ENCODE data around the gene DCLK2. TPM values are rescaled to one million over a fixed set of nuclear protein-coding genes. Genes with fewer than 3 reads are reported as not detected.

DCLK2 gene
- polyA plus RNA-seq, 1 of the 3 experiments (the other 2 are of a cell fraction): 10.1 TPM

DNA sequence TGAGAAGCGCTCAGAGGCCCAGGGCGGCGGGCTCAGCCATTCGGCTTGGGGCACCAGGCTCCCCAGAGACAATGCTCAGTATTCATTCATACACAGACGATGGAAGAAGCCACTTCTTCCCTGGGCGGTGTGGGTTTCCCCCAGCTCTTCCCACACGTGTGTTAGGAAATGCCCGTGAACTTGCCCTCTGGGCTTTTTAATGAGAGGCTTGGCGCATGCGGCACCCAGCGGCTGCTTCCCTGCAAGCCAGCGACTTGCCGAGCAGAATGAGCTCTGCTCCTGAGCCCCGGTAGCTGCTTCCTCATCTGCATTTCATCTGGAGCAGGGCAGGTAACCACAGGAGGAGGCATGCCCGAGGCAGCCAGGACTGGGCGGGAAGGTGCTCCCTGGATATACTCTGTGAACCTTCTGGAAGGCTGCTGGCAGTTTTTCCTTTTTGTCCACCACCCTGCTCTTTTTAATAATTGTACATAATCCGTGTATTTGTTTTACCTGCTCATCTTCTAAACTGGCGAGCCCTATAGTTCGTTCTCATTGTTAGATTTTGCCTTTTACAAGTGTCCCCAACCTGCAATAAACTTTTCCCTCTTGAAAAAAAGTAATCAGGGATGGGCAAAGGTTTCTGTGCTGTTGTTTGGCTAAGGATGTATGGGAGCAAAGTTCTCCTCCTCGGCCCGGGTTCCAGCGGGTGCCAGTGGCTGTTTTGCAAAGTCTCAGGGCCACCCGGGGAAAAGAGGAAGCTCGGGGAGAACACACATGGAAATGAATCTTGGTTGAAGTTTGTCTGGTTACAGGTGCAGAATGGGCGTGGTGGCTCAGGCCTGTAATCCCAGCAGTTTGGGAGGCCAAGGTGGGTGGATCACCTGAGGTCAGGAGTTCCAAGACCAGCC lies 178.8 kb downstream of the DCLK2 start:
- no peaks in the 10 kb centered on the region for H3K9me2 ChIP-seq
- CTCF ChIA-PET: interaction anchor here (2.1 to 6.2 kb wide), 3 partner anchors 15 to 610 kb away, joined by 5 to 31 read pairs (median 6); no protein-coding TSS in a partner anchor
- no peaks in the 10 kb centered on the region for H3K27me3 ChIP-seq (ENCODE audit: insufficient read depth)
- no peak overlapping the region for H3K27ac ChIP-seq (ENCODE audit: low read depth in 2 of 2, low read length in 1 of 2)
- no peaks in the 10 kb centered on the region for H4K20me1 ChIP-seq (ENCODE audit: insufficient read depth)
- TF ChIP-seq FOSL2 (IDR thresholded peaks at IDR 0.05; ENCODE audit: borderline replicate concordance, low read depth) (no peak), MEF2A (IDR thresholded peaks at IDR 0.05; ENCODE audit: borderline replicate concordance, low read depth) (no peak), RAD21 (IDR thresholded peaks at IDR 0.05; ENCODE audit: low read length) (no peak), FOXM1 (IDR thresholded peaks at IDR 0.05; ENCODE audit: low read depth) (no peak), MXI1 (IDR thresholded peaks at IDR 0.05; ENCODE audit: low read depth, low read length) (no peak), EZH2phosphoT487 (IDR thresholded peaks at IDR 0.05; ENCODE audit: borderline replicate concordance, low read depth) (no peak), TCF12 (IDR thresholded peaks at IDR 0.05) (no peak), POLR2AphosphoS5 (IDR thresholded peaks at IDR 0.05; ENCODE audit: low read depth, low read length) (no peak), EP300 (IDR thresholded peaks at IDR 0.05; ENCODE audit: borderline replicate concordance in 1 of 2, low read depth in 1 of 2, low read length in 1 of 2) (no peak), SMC3 (IDR thresholded peaks at IDR 0.05; ENCODE audit: low read depth, low read length) (no peak), RCOR1 (IDR thresholded peaks at IDR 0.05; ENCODE audit: low read length) (no peak)
- TF ChIP-seq, protein P1, sequence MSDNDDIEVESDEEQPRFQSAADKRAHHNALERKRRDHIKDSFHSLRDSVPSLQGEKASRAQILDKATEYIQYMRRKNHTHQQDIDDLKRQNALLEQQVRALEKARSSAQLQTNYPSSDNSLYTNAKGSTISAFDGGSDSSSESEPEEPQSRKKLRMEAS (IDR thresholded peaks at IDR 0.05; ENCODE audit: low read depth): no peak
- TF ChIP-seq, protein P2, sequence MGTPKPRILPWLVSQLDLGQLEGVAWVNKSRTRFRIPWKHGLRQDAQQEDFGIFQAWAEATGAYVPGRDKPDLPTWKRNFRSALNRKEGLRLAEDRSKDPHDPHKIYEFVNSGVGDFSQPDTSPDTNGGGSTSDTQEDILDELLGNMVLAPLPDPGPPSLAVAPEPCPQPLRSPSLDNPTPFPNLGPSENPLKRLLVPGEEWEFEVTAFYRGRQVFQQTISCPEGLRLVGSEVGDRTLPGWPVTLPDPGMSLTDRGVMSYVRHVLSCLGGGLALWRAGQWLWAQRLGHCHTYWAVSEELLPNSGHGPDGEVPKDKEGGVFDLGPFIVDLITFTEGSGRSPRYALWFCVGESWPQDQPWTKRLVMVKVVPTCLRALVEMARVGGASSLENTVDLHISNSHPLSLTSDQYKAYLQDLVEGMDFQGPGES (IDR thresholded peaks at IDR 0.05; ENCODE audit: low read depth, low read length): no peak
- TF ChIP-seq, protein P3, sequence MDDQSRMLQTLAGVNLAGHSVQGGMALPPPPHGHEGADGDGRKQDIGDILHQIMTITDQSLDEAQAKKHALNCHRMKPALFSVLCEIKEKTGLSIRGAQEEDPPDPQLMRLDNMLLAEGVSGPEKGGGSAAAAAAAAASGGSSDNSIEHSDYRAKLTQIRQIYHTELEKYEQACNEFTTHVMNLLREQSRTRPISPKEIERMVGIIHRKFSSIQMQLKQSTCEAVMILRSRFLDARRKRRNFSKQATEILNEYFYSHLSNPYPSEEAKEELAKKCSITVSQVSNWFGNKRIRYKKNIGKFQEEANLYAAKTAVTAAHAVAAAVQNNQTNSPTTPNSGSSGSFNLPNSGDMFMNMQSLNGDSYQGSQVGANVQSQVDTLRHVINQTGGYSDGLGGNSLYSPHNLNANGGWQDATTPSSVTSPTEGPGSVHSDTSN (IDR thresholded peaks at IDR 0.05): no peak
- TF ChIP-seq, protein P4, sequence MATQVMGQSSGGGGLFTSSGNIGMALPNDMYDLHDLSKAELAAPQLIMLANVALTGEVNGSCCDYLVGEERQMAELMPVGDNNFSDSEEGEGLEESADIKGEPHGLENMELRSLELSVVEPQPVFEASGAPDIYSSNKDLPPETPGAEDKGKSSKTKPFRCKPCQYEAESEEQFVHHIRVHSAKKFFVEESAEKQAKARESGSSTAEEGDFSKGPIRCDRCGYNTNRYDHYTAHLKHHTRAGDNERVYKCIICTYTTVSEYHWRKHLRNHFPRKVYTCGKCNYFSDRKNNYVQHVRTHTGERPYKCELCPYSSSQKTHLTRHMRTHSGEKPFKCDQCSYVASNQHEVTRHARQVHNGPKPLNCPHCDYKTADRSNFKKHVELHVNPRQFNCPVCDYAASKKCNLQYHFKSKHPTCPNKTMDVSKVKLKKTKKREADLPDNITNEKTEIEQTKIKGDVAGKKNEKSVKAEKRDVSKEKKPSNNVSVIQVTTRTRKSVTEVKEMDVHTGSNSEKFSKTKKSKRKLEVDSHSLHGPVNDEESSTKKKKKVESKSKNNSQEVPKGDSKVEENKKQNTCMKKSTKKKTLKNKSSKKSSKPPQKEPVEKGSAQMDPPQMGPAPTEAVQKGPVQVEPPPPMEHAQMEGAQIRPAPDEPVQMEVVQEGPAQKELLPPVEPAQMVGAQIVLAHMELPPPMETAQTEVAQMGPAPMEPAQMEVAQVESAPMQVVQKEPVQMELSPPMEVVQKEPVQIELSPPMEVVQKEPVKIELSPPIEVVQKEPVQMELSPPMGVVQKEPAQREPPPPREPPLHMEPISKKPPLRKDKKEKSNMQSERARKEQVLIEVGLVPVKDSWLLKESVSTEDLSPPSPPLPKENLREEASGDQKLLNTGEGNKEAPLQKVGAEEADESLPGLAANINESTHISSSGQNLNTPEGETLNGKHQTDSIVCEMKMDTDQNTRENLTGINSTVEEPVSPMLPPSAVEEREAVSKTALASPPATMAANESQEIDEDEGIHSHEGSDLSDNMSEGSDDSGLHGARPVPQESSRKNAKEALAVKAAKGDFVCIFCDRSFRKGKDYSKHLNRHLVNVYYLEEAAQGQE (IDR thresholded peaks at IDR 0.05; ENCODE audit: low read depth, low read length): no peak
- POLR2A ChIA-PET: no interaction called here
- H3F3A ChIP-seq (replicated peaks; ENCODE audit: insufficient read depth): peaks cover 15% of the 10 kb centered on the region
- no peak overlapping the region for H3K9ac ChIP-seq
- H3K36me3 ChIP-seq (replicated peaks in 1 of 2; ENCODE audit: control insufficient read depth in 1 of 2, insufficient read depth in 2 of 2, low read length in 1 of 2): peaks cover 62% of the 10 kb centered on the region in 2 experiments
- no peak overlapping the region for H3K4me3 ChIP-seq (ENCODE audit: low read depth in 2 of 2, low read length in 1 of 2)
- H3K9me3 ChIP-seq: no peaks in the 10 kb centered on the region
- peaks cover 0 to 4% of the 10 kb centered on the region in 2 experiments; a peak in 1 of 4 replicates for H3K4me1 ChIP-seq (ENCODE audit: control insufficient read depth in 1 of 2, insufficient read depth in 2 of 2, low read depth in 1 of 2, low read length in 1 of 2)
- H3K79me2 ChIP-seq (ENCODE audit: insufficient read depth): no peaks in the 10 kb centered on the region
- DNase-seq: no peak
- 93% methylated on average over 22 of the region's 25 CpGs for WGBS (ENCODE audit: low lambda C conversion rate)
- H3K4me2 ChIP-seq: no peak overlapping the region
- H2AFZ ChIP-seq (ENCODE audit: low read depth): no peak overlapping the region

All from SK-N-SH (cell line).